GM12878 (cell line): ENCODE results near the gene MESD. TPM values are rescaled to one million over a fixed set of nuclear protein-coding genes. Genes with fewer than 3 reads are reported as not detected.

Experiments
- ATAC-seq: fragments of 200-7000 bp; cut with Tn5 transposase; 3 replicates; pipeline ENCODE4 v1.9.1; 2020; ENCODE audit warnings: mild to moderate bottlenecking, moderate library complexity
- BruUV-seq: library from RNA; stranded (reverse); fragments of 400-500 nt; replicated peaks from 2 replicates; lab custom pipeline; 2021; lab: Mats Ljungman, UMichigan
- CTCF ChIA-PET: fragments of 300-600 bp; sonication (Branson Sonifier 250); formaldehyde crosslinking; extraction: SDS; loops from one replicate; lab custom pipeline; 2021; ENCODE audit warnings: inconsistent platforms; lab: Yijun Ruan, JAX
- POLR2A ChIA-PET: fragments of 350-600 bp; formaldehyde crosslinking; extraction: SDS; loops from one replicate; lab custom pipeline; 2021; ENCODE audit warnings: inconsistent platforms; lab: Charles Lee
- RAD21 ChIA-PET: fragments of 300-600 bp; sonication (Branson Sonifier 250); formaldehyde crosslinking; loops from one replicate; lab custom pipeline; 2023; ENCODE audit warnings: antibody characterized with exemption; ENCODE audit not compliant: unreplicated experiment; lab: Charles Lee
- SMC1A ChIA-PET: fragments of 300-600 bp; sonication (Branson Sonifier 250); formaldehyde crosslinking; loops from one replicate; lab custom pipeline; 2023; ENCODE audit not compliant: unreplicated experiment, uncharacterized antibody; lab: Charles Lee
- DNase-seq: peaks from one replicate; pipeline ENCODE4 v3.0.0-alpha.2; 2011; ENCODE audit warnings: low read depth, low spot score
- FAIRE-seq: peaks from 3 replicates; lab custom pipeline; 2011; peaks lifted over from hg19 to GRCh38; lab: Jason Lieb, UNC
- H2AFZ ChIP-seq: 2 replicates; pipeline ENCODE4 v1.6.0; 2011; ENCODE audit warnings: low read depth, low read length, control low read depth; ENCODE audit not compliant: control insufficient read depth
- H3K27ac ChIP-seq: 2 replicates; pipeline ENCODE4 v1.5.1; 2011; ENCODE audit warnings: control low read depth; ENCODE audit not compliant: control insufficient read depth, insufficient read depth
- H3K27me3 ChIP-seq, 2 experiments: replicated peaks in 1 of 2; 2 replicates each; pipeline versions ENCODE4 v1.6.0 to v1.6.1; 2011; ENCODE audit warnings: low read length in 1 of 2; ENCODE audit not compliant: control insufficient read depth in 2 of 2, insufficient read depth in 2 of 2
- H3K36me3 ChIP-seq, 2 experiments: 2 replicates each; pipeline ENCODE4 v1.5.1; 2011; ENCODE audit warnings: low read length in 1 of 2; ENCODE audit not compliant: control insufficient read depth in 2 of 2, insufficient read depth in 2 of 2
- H3K4me1 ChIP-seq: 2 replicates; pipeline ENCODE4 v1.6.1; 2011; ENCODE audit warnings: mild to moderate bottlenecking, low read length, moderate library complexity, mixed read lengths; ENCODE audit not compliant: control insufficient read depth, insufficient read depth
- H3K4me2 ChIP-seq: 2 replicates; pipeline ENCODE4 v1.6.0; 2011; ENCODE audit warnings: control low read depth; ENCODE audit not compliant: control insufficient read depth, insufficient read depth
- H3K4me3 ChIP-seq: fragments of 200-600 bp; sonication (generic); 2 replicates; pipeline ENCODE4 v1.5.1; 2016
- H3K79me2 ChIP-seq: 2 replicates; pipeline ENCODE4 v1.6.0; 2011; ENCODE audit warnings: low read length; ENCODE audit not compliant: control insufficient read depth, insufficient read depth
- H3K9ac ChIP-seq: 2 replicates; pipeline ENCODE4 v1.8.0; 2011; ENCODE audit warnings: low read length, control low read depth, mixed read lengths; ENCODE audit not compliant: control insufficient read depth, insufficient read depth
- H3K9me3 ChIP-seq: replicated peaks from 3 replicates; pipeline ENCODE4 v1.5.1; 2011; ENCODE audit warnings: mild to moderate bottlenecking, low read length; ENCODE audit not compliant: control insufficient read depth, insufficient read depth
- H4K20me1 ChIP-seq: 2 replicates; pipeline ENCODE4 v1.6.0; 2011; ENCODE audit not compliant: control insufficient read depth, insufficient read depth
- NRF1 ChIP-seq: conservative IDR thresholded peaks from 2 replicates; pipeline ENCODE4 v1.6.1; 2011; ENCODE audit warnings: mild to moderate bottlenecking, low read depth, low read length, improper control_type of control experiment
- STAT1 ChIP-seq: fragments of 450-650 bp; conservative IDR thresholded peaks from 2 replicates; pipeline ENCODE4 v1.6.1; 2014; ENCODE audit warnings: antibody characterized with exemption, mild to moderate bottlenecking
- TAF1 ChIP-seq: IDR thresholded peaks from 2 replicates; pipeline ENCODE4 v1.6.1; 2011; ENCODE audit warnings: mild to moderate bottlenecking, low read depth, low read length, borderline replicate concordance
- ZSCAN29 ChIP-seq: fragments of 450-650 bp; IDR thresholded peaks from 2 replicates; pipeline ENCODE4 v1.6.1; 2017; ENCODE audit warnings: mild to moderate bottlenecking, moderate library complexity
- WGBS: methylation state at CpG from one replicate; pipeline ENCODE4 v1.1.6; 2016; ENCODE audit warnings: low lambda C conversion rate; ENCODE audit not compliant: insufficient replicate concordance, insufficient coverage; ENCODE audit errors: missing lambda C conversion rate; 5-methylcytosine and 5-hydroxymethylcytosine counted together
- in situ Hi-C: fragments of 300-500 bp; cut with MboI; formaldehyde crosslinking; loops from 9 replicates; pipeline ENCODE4 v1.14.3; 2018; ENCODE audit warnings: mixed read lengths
- intact Hi-C: fragments of 100-400 bp; cut with micrococcal nuclease; formaldehyde crosslinking; loops from one replicate; pipeline ENCODE4 v1.14.2; 2022; ENCODE audit not compliant: unreplicated experiment
- polyA plus RNA-seq, 11 experiments: library from polyadenylated mRNA; depleted of rRNA in 4 of 11; unstranded in 6 of 11; stranded (reverse) in 5 of 11; fragments of >200 nt; fragmentation: Nextera tagmentation in 4 of 11; fragmentation: Illumina TruSeq in 1 of 11; extraction: Ambion mirVana in 4 of 11; extraction: Trizol in 1 of 11; gene quantifications; 1 replicate in 1 of 11; 2 replicates in 10 of 11; pipeline versions ENCODE4 v1.2.1 to v1.2.3, GENCODE V29; 2011 to 2016; ENCODE audit warnings: inconsistent platforms in 2 of 11, missing spikeins in 2 of 11, low read depth in 1 of 11
- total RNA-seq, 4 experiments: library from RNA; depleted of rRNA in 3 of 4; stranded (reverse); fragments of >200 nt in 3 of 4; fragmentation: Illumina TruSeq in 1 of 4; extraction: Trizol in 1 of 4; gene quantifications; 2 replicates each; pipeline versions ENCODE4 v1.2.1 to v1.2.3, GENCODE V29; 2013 to 2021
- TF ChIP-seq, protein P1 (sequence below): IDR thresholded peaks from 2 replicates; pipeline ENCODE4 v1.6.1; 2011; ENCODE audit warnings: borderline replicate concordance, low read depth, mild to moderate bottlenecking, moderate library complexity, mixed read lengths, low read length; ENCODE audit not compliant: insufficient read depth; ENCODE audit errors: extremely low read length
- TF ChIP-seq, protein P2 (sequence below): fragments of 450-650 bp; conservative IDR thresholded peaks from 2 replicates; pipeline ENCODE4 v1.6.1; 2017; ENCODE audit warnings: mild to moderate bottlenecking, moderate library complexity

MESD gene
- total and polyA plus RNA-seq, 10 of the 15 experiments (the other 5 are each of a cell fraction or from before 2014, with no cell fraction given) = 10.2 to 39.8 (median 20.9) TPM

DNA sequence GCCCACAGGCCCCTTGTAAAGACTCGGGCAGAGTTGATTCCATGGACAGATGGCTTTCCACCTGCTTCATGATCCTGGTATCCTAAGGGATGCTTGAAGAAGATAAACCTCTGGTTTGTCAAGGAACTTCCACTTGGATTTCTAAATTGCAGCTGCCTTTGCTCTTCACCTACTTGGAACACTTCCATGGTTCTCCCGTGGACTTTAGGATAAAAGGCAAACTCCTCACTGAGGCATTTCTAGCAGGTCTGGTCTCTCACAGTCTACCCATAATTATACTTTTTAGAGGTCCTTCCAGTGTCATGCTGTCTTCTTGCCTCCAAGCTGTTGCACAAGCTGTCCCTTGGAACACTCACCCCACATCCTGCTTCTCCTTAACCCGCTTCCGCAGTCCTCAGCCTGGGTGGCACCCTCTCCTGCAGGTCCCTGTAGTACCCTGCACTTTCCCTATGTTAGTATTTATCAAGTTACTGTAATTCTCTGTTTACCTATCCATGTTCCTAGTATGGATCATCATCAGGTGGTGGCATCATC, 23.8 kb upstream of the MESD start:
- Histone ChIP-seq H2AFZ (no peak overlapping the region), H3K4me1 (no peaks in the 10 kb centered on the region; the same call in 1 of the 2 replicates), H4K20me1 (no peaks in the 10 kb centered on the region), H3K27me3 (no peaks in the 10 kb centered on the region), H3K36me3 (no peaks in the 10 kb centered on the region), H3K9ac (no peak overlapping the region), H3K4me2 (no peak overlapping the region), H3K27ac (no peak overlapping the region), H3K9me3 (no peaks in the 10 kb centered on the region), H3K4me3 (no peak overlapping the region), H3K79me2 (no peaks in the 10 kb centered on the region)
- no peak for DNase-seq
- intact Hi-C loops = no loop called here
- in situ Hi-C loops = no loop called here
- CTCF ChIA-PET = interaction anchor here (0.8 to 0.9 kb wide), 2 partner anchors 10 to 95 kb away, joined by 3 read pairs; no protein-coding TSS in a partner anchor
- RAD21 ChIA-PET = interaction anchor here (1.0 to 2.4 kb wide), 3 partner anchors 10 to 22 kb away, joined by 3 to 8 read pairs (median 3); no protein-coding TSS in a partner anchor
- TF ChIP-seq, protein P1, sequence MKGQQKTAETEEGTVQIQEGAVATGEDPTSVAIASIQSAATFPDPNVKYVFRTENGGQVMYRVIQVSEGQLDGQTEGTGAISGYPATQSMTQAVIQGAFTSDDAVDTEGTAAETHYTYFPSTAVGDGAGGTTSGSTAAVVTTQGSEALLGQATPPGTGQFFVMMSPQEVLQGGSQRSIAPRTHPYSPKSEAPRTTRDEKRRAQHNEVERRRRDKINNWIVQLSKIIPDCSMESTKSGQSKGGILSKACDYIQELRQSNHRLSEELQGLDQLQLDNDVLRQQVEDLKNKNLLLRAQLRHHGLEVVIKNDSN = no peak
- TF ChIP-seq TAF1 (no peak), NRF1 (no peak), STAT1 (no peak), ZSCAN29 (no peak)
- TF ChIP-seq, protein P2, sequence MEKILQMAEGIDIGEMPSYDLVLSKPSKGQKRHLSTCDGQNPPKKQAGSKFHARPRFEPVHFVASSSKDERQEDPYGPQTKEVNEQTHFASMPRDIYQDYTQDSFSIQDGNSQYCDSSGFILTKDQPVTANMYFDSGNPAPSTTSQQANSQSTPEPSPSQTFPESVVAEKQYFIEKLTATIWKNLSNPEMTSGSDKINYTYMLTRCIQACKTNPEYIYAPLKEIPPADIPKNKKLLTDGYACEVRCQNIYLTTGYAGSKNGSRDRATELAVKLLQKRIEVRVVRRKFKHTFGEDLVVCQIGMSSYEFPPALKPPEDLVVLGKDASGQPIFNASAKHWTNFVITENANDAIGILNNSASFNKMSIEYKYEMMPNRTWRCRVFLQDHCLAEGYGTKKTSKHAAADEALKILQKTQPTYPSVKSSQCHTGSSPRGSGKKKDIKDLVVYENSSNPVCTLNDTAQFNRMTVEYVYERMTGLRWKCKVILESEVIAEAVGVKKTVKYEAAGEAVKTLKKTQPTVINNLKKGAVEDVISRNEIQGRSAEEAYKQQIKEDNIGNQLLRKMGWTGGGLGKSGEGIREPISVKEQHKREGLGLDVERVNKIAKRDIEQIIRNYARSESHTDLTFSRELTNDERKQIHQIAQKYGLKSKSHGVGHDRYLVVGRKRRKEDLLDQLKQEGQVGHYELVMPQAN = no peak
- POLR2A ChIA-PET = interaction anchor here (0.6 to 0.9 kb wide), 2 partner anchors 13 to 20 kb away, joined by 3 read pairs; no protein-coding TSS in a partner anchor
- no peak for FAIRE-seq
- BruUV-seq = no TSS peak
- SMC1A ChIA-PET = interaction anchor here (0.5 to 1.1 kb wide), 2 partner anchors 280 to 287 kb away, joined by 3 read pairs; no protein-coding TSS in a partner anchor
- WGBS = 99% methylated on average over 4 of the region's 4 CpGs
- ATAC-seq = no peak
